ENCODE measurements around the gene STEAP4. TPM values are rescaled to one million over a fixed set of nuclear protein-coding genes. Genes with fewer than 3 reads are reported as not detected.

Gene STEAP4
- total and polyA plus RNA-seq, 2 experiments from 2014 or later, result 0.06 TPM; not detected in 1

DNA sequence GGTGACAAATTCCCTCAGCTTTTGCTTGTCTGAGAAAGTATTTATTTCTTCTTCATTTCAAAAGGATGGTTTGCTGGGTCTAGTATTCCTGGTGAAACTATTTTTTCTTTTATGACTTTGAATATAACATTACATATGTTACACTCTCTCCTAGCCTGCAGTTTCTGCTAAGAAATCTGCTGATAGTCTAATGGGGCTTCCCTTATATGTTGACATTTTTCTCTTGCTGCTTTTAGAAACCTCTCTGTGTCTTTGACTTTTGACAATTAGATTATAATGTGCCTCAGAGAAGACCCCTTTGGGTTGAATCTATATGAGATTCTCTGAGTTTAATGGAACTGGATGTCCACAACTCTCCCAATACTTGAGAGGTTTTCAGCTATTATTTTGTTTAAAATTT lies 53.1 kb downstream of the STEAP4 start:
- Mint-ChIP-seq H3K4me3 (no peak overlapping the region), H3K36me3 (ENCODE audit: low read depth) (peaks cover 17% of the 10 kb centered on the region), H3K27me3 (ENCODE audit: insufficient read depth, low read depth, poor library complexity) (no peaks in the 10 kb centered on the region), H3K27ac (no peak overlapping the region), H3K4me1 (no peaks in the 10 kb centered on the region), H3K9me3 (peaks cover 28% of the 10 kb centered on the region)
- H3K27me3 ChIP-seq (ENCODE audit: insufficient read depth), result no peaks in the 10 kb centered on the region
- no peak overlapping the region for H3K4me3 ChIP-seq
- H3F3A ChIP-seq (replicated peaks; ENCODE audit: low read depth), result no peaks in the 10 kb centered on the region
- H3K4me2 ChIP-seq, result no peak overlapping the region
- ATAC-seq (no peak), DNase-seq (ENCODE audit: low spot score) (no peak)
- TF ChIP-seq, protein P1, sequence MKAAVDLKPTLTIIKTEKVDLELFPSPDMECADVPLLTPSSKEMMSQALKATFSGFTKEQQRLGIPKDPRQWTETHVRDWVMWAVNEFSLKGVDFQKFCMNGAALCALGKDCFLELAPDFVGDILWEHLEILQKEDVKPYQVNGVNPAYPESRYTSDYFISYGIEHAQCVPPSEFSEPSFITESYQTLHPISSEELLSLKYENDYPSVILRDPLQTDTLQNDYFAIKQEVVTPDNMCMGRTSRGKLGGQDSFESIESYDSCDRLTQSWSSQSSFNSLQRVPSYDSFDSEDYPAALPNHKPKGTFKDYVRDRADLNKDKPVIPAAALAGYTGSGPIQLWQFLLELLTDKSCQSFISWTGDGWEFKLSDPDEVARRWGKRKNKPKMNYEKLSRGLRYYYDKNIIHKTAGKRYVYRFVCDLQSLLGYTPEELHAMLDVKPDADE (IDR thresholded peaks at IDR 0.05), result no peak
- no peak for TF ChIP-seq EZH2 (IDR thresholded peaks at IDR 0.05; ENCODE audit: low read depth, unreplicated experiment)
- no peak for TF ChIP-seq NANOG (IDR thresholded peaks at IDR 0.05; ENCODE audit: borderline replicate concordance)
- TF ChIP-seq EZH2phosphoT487 (IDR thresholded peaks at IDR 0.05; ENCODE audit: unreplicated experiment), result no peak
- no peak for TF ChIP-seq ZNF331 (CRISPR knock-in tag; IDR thresholded peaks at IDR 0.05; ENCODE audit: low read depth)
- TF ChIP-seq JUNB (IDR thresholded peaks at IDR 0.05; ENCODE audit: unreplicated experiment), result no peak
- no peak overlapping the region for H3K27ac ChIP-seq (ENCODE audit: low read depth)
- no peak overlapping the region for H2AFZ ChIP-seq
- no peaks in the 10 kb centered on the region for H3K4me1 ChIP-seq (ENCODE audit: insufficient read depth)
- no peaks in the 10 kb centered on the region for H3K79me2 ChIP-seq (replicated peaks; ENCODE audit: insufficient read depth)
- no peaks in the 10 kb centered on the region for H4K20me1 ChIP-seq (replicated peaks; ENCODE audit: insufficient read depth)
- H3K9me2 ChIP-seq (ENCODE audit: insufficient read depth), result peaks cover 5% of the 10 kb centered on the region; the same call in 1 of the 2 replicates
- H3K36me3 ChIP-seq (ENCODE audit: insufficient read depth), result no peaks in the 10 kb centered on the region

DNA sequence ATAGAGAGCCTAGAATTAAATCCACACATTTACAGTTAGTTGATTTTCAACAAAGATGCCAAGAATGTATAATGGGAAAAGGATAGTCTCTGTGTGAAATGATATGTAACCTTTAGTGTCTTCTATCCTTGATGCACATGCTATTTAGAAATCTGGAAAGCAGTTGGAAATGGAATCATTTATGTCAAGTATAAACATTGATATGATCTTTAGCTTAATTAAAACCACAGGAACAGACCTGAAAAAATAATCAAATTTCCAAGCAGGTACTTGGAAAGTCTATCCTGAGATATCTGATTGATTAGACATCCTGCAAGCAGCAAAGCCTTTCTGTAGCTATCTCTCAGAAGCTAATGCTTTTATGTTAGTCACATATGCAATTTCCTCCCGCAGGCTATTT lies 62.4 kb downstream of the STEAP4 start:
- Mint-ChIP-seq H3K36me3 (ENCODE audit: low read depth) (no peaks in the 10 kb centered on the region), H3K4me3 (no peak overlapping the region), H3K4me1 (peaks cover 6% of the 10 kb centered on the region; the same call in 2 of the 3 replicates), H3K27me3 (ENCODE audit: insufficient read depth, low read depth, poor library complexity) (peaks cover 2% of the 10 kb centered on the region), H3K27ac (no peak overlapping the region), H3K9me3 (no peaks in the 10 kb centered on the region; the same call in 2 of the 3 replicates)
- Histone ChIP-seq H3K9me2 (ENCODE audit: insufficient read depth) (no peaks in the 10 kb centered on the region), H3K27ac (ENCODE audit: low read depth) (no peak overlapping the region), H3K79me2 (replicated peaks; ENCODE audit: insufficient read depth) (no peaks in the 10 kb centered on the region), H3K4me2 (no peak overlapping the region), H4K20me1 (replicated peaks; ENCODE audit: insufficient read depth) (no peaks in the 10 kb centered on the region), H3K4me3 (no peak overlapping the region), H3F3A (replicated peaks; ENCODE audit: low read depth) (no peaks in the 10 kb centered on the region), H3K36me3 (ENCODE audit: insufficient read depth) (no peaks in the 10 kb centered on the region), H3K27me3 (ENCODE audit: insufficient read depth) (no peaks in the 10 kb centered on the region), H2AFZ (no peak overlapping the region), H3K4me1 (ENCODE audit: insufficient read depth) (0 out of 2 replicates have a peak, but pooled peaks cover 4% of the 10 kb centered on the region)
- no peak for DNase-seq (ENCODE audit: low spot score)
- ATAC-seq, result no peak
- no peak for TF ChIP-seq EZH2 (IDR thresholded peaks at IDR 0.05; ENCODE audit: low read depth, unreplicated experiment)
- TF ChIP-seq ZNF114 (CRISPR knock-in tag; IDR thresholded peaks at IDR 0.05), result no peak
- TF ChIP-seq, protein P2, sequence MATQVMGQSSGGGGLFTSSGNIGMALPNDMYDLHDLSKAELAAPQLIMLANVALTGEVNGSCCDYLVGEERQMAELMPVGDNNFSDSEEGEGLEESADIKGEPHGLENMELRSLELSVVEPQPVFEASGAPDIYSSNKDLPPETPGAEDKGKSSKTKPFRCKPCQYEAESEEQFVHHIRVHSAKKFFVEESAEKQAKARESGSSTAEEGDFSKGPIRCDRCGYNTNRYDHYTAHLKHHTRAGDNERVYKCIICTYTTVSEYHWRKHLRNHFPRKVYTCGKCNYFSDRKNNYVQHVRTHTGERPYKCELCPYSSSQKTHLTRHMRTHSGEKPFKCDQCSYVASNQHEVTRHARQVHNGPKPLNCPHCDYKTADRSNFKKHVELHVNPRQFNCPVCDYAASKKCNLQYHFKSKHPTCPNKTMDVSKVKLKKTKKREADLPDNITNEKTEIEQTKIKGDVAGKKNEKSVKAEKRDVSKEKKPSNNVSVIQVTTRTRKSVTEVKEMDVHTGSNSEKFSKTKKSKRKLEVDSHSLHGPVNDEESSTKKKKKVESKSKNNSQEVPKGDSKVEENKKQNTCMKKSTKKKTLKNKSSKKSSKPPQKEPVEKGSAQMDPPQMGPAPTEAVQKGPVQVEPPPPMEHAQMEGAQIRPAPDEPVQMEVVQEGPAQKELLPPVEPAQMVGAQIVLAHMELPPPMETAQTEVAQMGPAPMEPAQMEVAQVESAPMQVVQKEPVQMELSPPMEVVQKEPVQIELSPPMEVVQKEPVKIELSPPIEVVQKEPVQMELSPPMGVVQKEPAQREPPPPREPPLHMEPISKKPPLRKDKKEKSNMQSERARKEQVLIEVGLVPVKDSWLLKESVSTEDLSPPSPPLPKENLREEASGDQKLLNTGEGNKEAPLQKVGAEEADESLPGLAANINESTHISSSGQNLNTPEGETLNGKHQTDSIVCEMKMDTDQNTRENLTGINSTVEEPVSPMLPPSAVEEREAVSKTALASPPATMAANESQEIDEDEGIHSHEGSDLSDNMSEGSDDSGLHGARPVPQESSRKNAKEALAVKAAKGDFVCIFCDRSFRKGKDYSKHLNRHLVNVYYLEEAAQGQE (IDR thresholded peaks at IDR 0.05; ENCODE audit: unreplicated experiment), result no peak
- TF ChIP-seq STAT1 (IDR thresholded peaks at IDR 0.05; ENCODE audit: unreplicated experiment), result no peak
- no peak for TF ChIP-seq EZH2phosphoT487 (IDR thresholded peaks at IDR 0.05; ENCODE audit: unreplicated experiment)
- no peak for TF ChIP-seq POLR2AphosphoS5 (IDR thresholded peaks at IDR 0.05; ENCODE audit: low read depth)
- no peak for TF ChIP-seq NANOG (IDR thresholded peaks at IDR 0.05; ENCODE audit: borderline replicate concordance)
- no peak for TF ChIP-seq CTCF (conservative IDR thresholded peaks at IDR 0.05; ENCODE audit: low read depth in 2 of 2)
- TF ChIP-seq CREB1 (CRISPR knock-in tag; IDR thresholded peaks at IDR 0.05; ENCODE audit: low read depth), result no peak
- no peak for TF ChIP-seq JUNB (IDR thresholded peaks at IDR 0.05; ENCODE audit: unreplicated experiment)

All from GM23338 (cell line).